ENCODE results near the gene TNS1. TPM values are rescaled to one million over a fixed set of nuclear protein-coding genes. Genes with fewer than 3 reads are reported as not detected.

Gene TNS1
- total and polyA plus RNA-seq, 2 donors (not counting 1 experiment from before 2014, with no cell fraction given), result 0.10 to 0.86 TPM

GRCh38 chr2:217975626-217976025, 27.2 kb downstream of the TNS1 start:
- no peak for DNase-seq
- Histone ChIP-seq H4K20me1 (ENCODE audit: control insufficient read depth, insufficient read depth, low read length, poor library complexity, severe bottlenecking) (no peaks in the 10 kb centered on the region), H3K9me3 (ENCODE audit: control extremely low read depth in 1 of 3, control insufficient read depth in 2 of 3, insufficient read depth in 1 of 3, low read length in 2 of 3) (no peaks in the 10 kb centered on the region), H3K4me3 (ENCODE audit: control extremely low read depth in 1 of 5, extremely low read depth in 1 of 5, insufficient read depth in 1 of 5, low read depth in 2 of 5, low read length in 4 of 5) (no peak overlapping the region), H3K4me1 (ENCODE audit: control insufficient read depth in 2 of 2, insufficient read depth in 2 of 2, low read length in 2 of 2) (no peaks in the 10 kb centered on the region), H3K27me3 (replicated peaks in 1 of 4; ENCODE audit: control extremely low read depth in 1 of 4, control insufficient read depth in 3 of 4, insufficient read depth in 4 of 4, low read length in 3 of 4) (no peaks in the 10 kb centered on the region), H3K36me3 (replicated peaks in 1 of 2; ENCODE audit: control extremely low read depth in 1 of 2, control insufficient read depth in 1 of 2, extremely low read depth in 1 of 2, insufficient read depth in 2 of 2, low read length in 1 of 2) (no peaks in the 10 kb centered on the region), H3K79me2 (ENCODE audit: control insufficient read depth, insufficient read depth, low read length) (no peaks in the 10 kb centered on the region), H2AFZ (ENCODE audit: insufficient read depth, low read depth, low read length, poor library complexity, severe bottlenecking) (no peak overlapping the region), H3K9ac (ENCODE audit: low read length) (no peak overlapping the region), H3K27ac (ENCODE audit: low read length in 2 of 2) (no peak overlapping the region), H3K4me2 (replicated peaks; ENCODE audit: low read depth, low read length, poor library complexity, severe bottlenecking) (no peak overlapping the region)
- ChIA-PET POLR2A (interaction anchor here (0.6 kb wide), 1 partner anchor 9 kb away, joined by 4 read pairs; no protein-coding TSS in a partner anchor), CTCF (interaction anchor here (0.6 kb wide), 1 partner anchor 187 kb away, joined by 3 read pairs; no protein-coding TSS in a partner anchor)
- H3K27me3 Mint-ChIP-seq, result peaks cover 10% of the 10 kb centered on the region
- H3K4me1 Mint-ChIP-seq, result no peaks in the 10 kb centered on the region
- H3K27ac Mint-ChIP-seq, result no peak overlapping the region
- ATAC-seq (ENCODE audit: low read depth), result no peak
- TF ChIP-seq EZH2 (IDR thresholded peaks at IDR 0.05; ENCODE audit: borderline replicate concordance, insufficient read depth, low read depth, low read length, poor library complexity, severe bottlenecking) (no peak), CTCF (IDR thresholded peaks at IDR 0.05) (no peak)
- no peaks in the 10 kb centered on the region for H3K9me3 Mint-ChIP-seq (ENCODE audit: insufficient read depth)
- WGBS (ENCODE audit: insufficient coverage), result 90% methylated on average over 8 of the region's 8 CpGs
- no peak overlapping the region for H3K4me3 Mint-ChIP-seq
- intact Hi-C loops (cut with micrococcal nuclease), result no loop called here

GRCh38 chr2:217974389-217975005, 28.3 kb downstream of the TNS1 start:
- Mint-ChIP-seq H3K4me1 (no peaks in the 10 kb centered on the region), H3K27me3 (peaks cover 14% of the 10 kb centered on the region), H3K27ac (no peak overlapping the region), H3K4me3 (no peak overlapping the region), H3K9me3 (ENCODE audit: insufficient read depth) (no peaks in the 10 kb centered on the region)
- intact Hi-C loops (cut with micrococcal nuclease), result no loop called here
- H3K4me2 ChIP-seq (replicated peaks; ENCODE audit: low read depth, low read length, poor library complexity, severe bottlenecking), result no peak overlapping the region
- no peaks in the 10 kb centered on the region for H3K36me3 ChIP-seq (replicated peaks in 1 of 2; ENCODE audit: control extremely low read depth in 1 of 2, control insufficient read depth in 1 of 2, extremely low read depth in 1 of 2, insufficient read depth in 2 of 2, low read length in 1 of 2)
- no peak overlapping the region for H2AFZ ChIP-seq (ENCODE audit: insufficient read depth, low read depth, low read length, poor library complexity, severe bottlenecking)
- no peaks in the 10 kb centered on the region for H3K79me2 ChIP-seq (ENCODE audit: control insufficient read depth, insufficient read depth, low read length)
- H3K9ac ChIP-seq (ENCODE audit: low read length), result no peak overlapping the region
- H3K27me3 ChIP-seq (replicated peaks in 1 of 4; ENCODE audit: control extremely low read depth in 1 of 4, control insufficient read depth in 3 of 4, insufficient read depth in 4 of 4, low read length in 3 of 4), result no peaks in the 10 kb centered on the region
- no peak for ATAC-seq (ENCODE audit: low read depth)
- DNase-seq, result no peak
- WGBS (ENCODE audit: insufficient coverage), result 88% methylated on average over 8 of the region's 8 CpGs
- no peak overlapping the region for H3K4me3 ChIP-seq (ENCODE audit: control extremely low read depth in 1 of 5, extremely low read depth in 1 of 5, insufficient read depth in 1 of 5, low read depth in 2 of 5, low read length in 4 of 5)
- H4K20me1 ChIP-seq (ENCODE audit: control insufficient read depth, insufficient read depth, low read length, poor library complexity, severe bottlenecking), result no peaks in the 10 kb centered on the region
- peaks cover 0 to 3% (median 0%) of the 10 kb centered on the region in 3 donors for H3K9me3 ChIP-seq (ENCODE audit: control extremely low read depth in 1 of 3, control insufficient read depth in 2 of 3, insufficient read depth in 1 of 3, low read length in 2 of 3)
- POLR2A ChIA-PET, result no interaction called here
- no peaks in the 10 kb centered on the region for H3K4me1 ChIP-seq (ENCODE audit: control insufficient read depth in 2 of 2, insufficient read depth in 2 of 2, low read length in 2 of 2)
- CTCF ChIA-PET, result no interaction called here
- TF ChIP-seq CTCF (IDR thresholded peaks at IDR 0.05) (no peak), EZH2 (IDR thresholded peaks at IDR 0.05; ENCODE audit: borderline replicate concordance, insufficient read depth, low read depth, low read length, poor library complexity, severe bottlenecking) (no peak)
- H3K27ac ChIP-seq (ENCODE audit: low read length in 2 of 2), result no peak overlapping the region

Measured in B cell (primary cell).